ENCODE data around the gene KIF1B. TPM values are rescaled to one million over a fixed set of nuclear protein-coding genes. Genes with fewer than 3 reads are reported as not detected.

The KIF1B gene
- total and polyA plus RNA-seq, 2 experiments from 2014 or later = 22.2 to 56.2 TPM

GRCh38 chr1:10229903-10230302 is 19.5 kb downstream of the KIF1B start:
- no peak for TF ChIP-seq CTCF (IDR thresholded peaks at IDR 0.05; ENCODE audit: low read depth, low read length)
- Histone ChIP-seq H3K27ac (no peak overlapping the region), H3K4me3 (no peak overlapping the region), H3K36me3 (peaks cover 1% of the 10 kb centered on the region), H3K4me1 (ENCODE audit: low read depth) (peaks cover 8% of the 10 kb centered on the region), H3K27me3 (no peaks in the 10 kb centered on the region), H3K9me3 (ENCODE audit: low read depth) (no peaks in the 10 kb centered on the region)
- no peak for DNase-seq (ENCODE audit: low read depth in 1 of 2, low spot score in 1 of 2)

GRCh38 chr1:10232163-10232562 is 21.8 kb downstream of the KIF1B start:
- no peaks in the 10 kb centered on the region for H3K9me3 ChIP-seq (ENCODE audit: low read depth)
- H3K4me3 ChIP-seq = no peak overlapping the region
- H3K4me1 ChIP-seq (ENCODE audit: low read depth) = peaks cover 4% of the 10 kb centered on the region
- H3K36me3 ChIP-seq = peaks cover 15% of the 10 kb centered on the region
- no peak for TF ChIP-seq CTCF (IDR thresholded peaks at IDR 0.05; ENCODE audit: low read depth, low read length)
- H3K27me3 ChIP-seq = no peaks in the 10 kb centered on the region
- H3K27ac ChIP-seq = peak overlapping the region; percentile 2
- no peak for DNase-seq (ENCODE audit: low read depth in 1 of 2, low spot score in 1 of 2)

- H3K27me3 ChIP-seq = no peaks in the 10 kb centered on the region
- DNase-seq (ENCODE audit: low read depth in 1 of 2, low spot score in 1 of 2) = peak in 1 of 2 donors; percentile 11
- TF ChIP-seq CTCF (IDR thresholded peaks at IDR 0.05; ENCODE audit: low read depth, low read length) = no peak
- H3K4me1 ChIP-seq (ENCODE audit: low read depth) = no peaks in the 10 kb centered on the region
- no peak overlapping the region for H3K4me3 ChIP-seq
- no peaks in the 10 kb centered on the region for H3K9me3 ChIP-seq (ENCODE audit: low read depth)
- no peak overlapping the region for H3K27ac ChIP-seq
- H3K36me3 ChIP-seq = peaks cover 15% of the 10 kb centered on the region
Observed at GRCh38 chr1:10236405-10237156, 26.2 kb downstream of the KIF1B start.

GRCh38 chr1:10237157-10237539 is 26.8 kb downstream of the KIF1B start:
- Histone ChIP-seq H3K27me3 (no peaks in the 10 kb centered on the region), H3K36me3 (peaks cover 15% of the 10 kb centered on the region), H3K27ac (no peak overlapping the region), H3K4me3 (no peak overlapping the region), H3K4me1 (ENCODE audit: low read depth) (no peaks in the 10 kb centered on the region), H3K9me3 (ENCODE audit: low read depth) (no peaks in the 10 kb centered on the region)
- no peak for DNase-seq (ENCODE audit: low read depth in 1 of 2, low spot score in 1 of 2)
- no peak for TF ChIP-seq CTCF (IDR thresholded peaks at IDR 0.05; ENCODE audit: low read depth, low read length)

GRCh38 chr1:10242135-10242534 is 31.8 kb downstream of the KIF1B start:
- Histone ChIP-seq H3K4me3 (no peak overlapping the region), H3K27ac (no peak overlapping the region), H3K9me3 (ENCODE audit: low read depth) (no peaks in the 10 kb centered on the region), H3K36me3 (no peaks in the 10 kb centered on the region), H3K4me1 (ENCODE audit: low read depth) (no peaks in the 10 kb centered on the region), H3K27me3 (no peaks in the 10 kb centered on the region)
- no peak for DNase-seq (ENCODE audit: low read depth in 1 of 2, low spot score in 1 of 2)
- no peak for TF ChIP-seq CTCF (IDR thresholded peaks at IDR 0.05; ENCODE audit: low read depth, low read length)
